Islet precursor cell (in vitro differentiated cells): ENCODE measurements around the gene PAK5.

ENCODE experiments used
- DNase-seq: peaks from one replicate; pipeline ENCODE4 v3.0.0-alpha.2; 2018

Gene PAK5

GRCh38 chr20:9775176-9775575 lies 63.7 kb downstream of the PAK5 start:
- DNase-seq, result no peak

GRCh38 chr20:9769954-9770353 lies 68.9 kb downstream of the PAK5 start:
- DNase-seq, result no peak

- no peak for DNase-seq
These were observed 77.4 kb downstream of the PAK5 start for GRCh38 chr20:9761476-9761875.

- no peak for DNase-seq
These were observed 79.5 kb downstream of the PAK5 start for GRCh38 chr20:9759392-9759791.

- DNase-seq, result no peak
These were observed 80.1 kb downstream of the PAK5 start for GRCh38 chr20:9758752-9759151.

GRCh38 chr20:9756660-9757059 lies 82.2 kb downstream of the PAK5 start:
- DNase-seq, result no peak

GRCh38 chr20:9755301-9755700 lies 83.6 kb downstream of the PAK5 start:
- no peak for DNase-seq

- no peak for DNase-seq
These were observed 94.3 kb downstream of the PAK5 start for GRCh38 chr20:9744551-9744950.

- DNase-seq, result no peak
These were observed 95.0 kb downstream of the PAK5 start for GRCh38 chr20:9743871-9744270.

- DNase-seq, result no peak
These were observed 96.1 kb downstream of the PAK5 start for GRCh38 chr20:9742821-9743220.

GRCh38 chr20:9741996-9742395 lies 96.9 kb downstream of the PAK5 start:
- DNase-seq, result no peak

GRCh38 chr20:9740486-9740885 lies 98.4 kb downstream of the PAK5 start:
- DNase-seq, result no peak

GRCh38 chr20:9739991-9740390 lies 98.9 kb downstream of the PAK5 start:
- no peak for DNase-seq

GRCh38 chr20:9736373-9736772 lies 102.5 kb downstream of the PAK5 start:
- DNase-seq, result no peak

- DNase-seq, result no peak
These were observed 115.2 kb downstream of the PAK5 start for GRCh38 chr20:9723501-9724202.

GRCh38 chr20:9711872-9712271 lies 127.0 kb downstream of the PAK5 start:
- DNase-seq, result no peak

- DNase-seq, result no peak
These were observed 128.2 kb downstream of the PAK5 start for GRCh38 chr20:9710685-9711084.

- DNase-seq, result no peak
These were observed 133.0 kb downstream of the PAK5 start for GRCh38 chr20:9705722-9706476.

- no peak for DNase-seq
These were observed 139.7 kb downstream of the PAK5 start for GRCh38 chr20:9699181-9699580.

GRCh38 chr20:9689041-9689440 lies 149.8 kb downstream of the PAK5 start:
- DNase-seq, result no peak

GRCh38 chr20:9686866-9687265 lies 152.0 kb downstream of the PAK5 start:
- no peak for DNase-seq

- no peak for DNase-seq
These were observed 152.4 kb downstream of the PAK5 start for GRCh38 chr20:9686455-9686854.

GRCh38 chr20:9686001-9686400 lies 152.9 kb downstream of the PAK5 start:
- no peak for DNase-seq

- no peak for DNase-seq
These were observed 153.9 kb downstream of the PAK5 start for GRCh38 chr20:9685011-9685410.
